ENCODE data around the gene AMIGO1.

DNA sequence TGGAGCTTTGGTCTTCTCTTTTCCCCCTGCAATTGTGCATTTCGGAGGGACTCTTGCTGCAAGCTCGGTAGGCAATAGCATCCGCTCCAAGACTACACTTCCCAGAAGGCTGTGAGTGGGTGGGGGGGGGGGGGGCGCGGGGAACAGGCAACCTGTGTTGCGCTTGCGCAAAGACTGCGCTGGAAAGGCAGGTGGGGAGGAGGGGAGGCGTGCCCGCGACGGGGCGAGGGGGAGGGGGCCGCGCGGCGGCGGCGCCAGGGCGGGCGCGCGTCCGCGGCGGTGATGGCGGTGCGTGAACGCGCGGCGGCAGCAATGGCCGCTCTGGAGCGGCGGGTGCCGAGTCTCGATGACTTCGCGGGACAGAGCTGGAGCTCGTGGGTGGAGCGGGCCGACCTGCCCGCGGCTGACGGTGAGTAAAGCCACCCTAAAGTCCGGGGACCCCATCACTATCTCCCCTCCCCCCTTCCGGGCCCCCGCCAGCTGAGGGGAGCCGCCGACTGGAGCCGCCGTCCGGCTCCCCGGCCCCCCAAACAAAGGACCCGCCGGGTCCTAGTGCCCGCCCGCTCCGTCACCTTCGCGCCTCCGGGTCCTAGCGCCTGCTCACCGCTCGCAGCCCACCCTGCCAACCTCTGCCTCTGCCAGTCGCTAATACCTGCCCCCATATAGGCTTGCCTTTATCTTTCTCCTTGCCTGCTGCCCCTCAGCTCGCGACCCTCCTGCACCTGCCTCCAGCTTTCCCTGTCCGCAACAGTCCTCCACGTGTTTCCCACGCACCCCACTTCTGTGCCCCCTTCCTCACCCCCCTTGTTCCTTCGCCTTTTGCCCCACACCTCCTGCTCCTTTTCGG, 25.6 kb downstream of the AMIGO1 start, which contains the start of gene ATXN7L2:
- TF ChIP-seq, protein P1, sequence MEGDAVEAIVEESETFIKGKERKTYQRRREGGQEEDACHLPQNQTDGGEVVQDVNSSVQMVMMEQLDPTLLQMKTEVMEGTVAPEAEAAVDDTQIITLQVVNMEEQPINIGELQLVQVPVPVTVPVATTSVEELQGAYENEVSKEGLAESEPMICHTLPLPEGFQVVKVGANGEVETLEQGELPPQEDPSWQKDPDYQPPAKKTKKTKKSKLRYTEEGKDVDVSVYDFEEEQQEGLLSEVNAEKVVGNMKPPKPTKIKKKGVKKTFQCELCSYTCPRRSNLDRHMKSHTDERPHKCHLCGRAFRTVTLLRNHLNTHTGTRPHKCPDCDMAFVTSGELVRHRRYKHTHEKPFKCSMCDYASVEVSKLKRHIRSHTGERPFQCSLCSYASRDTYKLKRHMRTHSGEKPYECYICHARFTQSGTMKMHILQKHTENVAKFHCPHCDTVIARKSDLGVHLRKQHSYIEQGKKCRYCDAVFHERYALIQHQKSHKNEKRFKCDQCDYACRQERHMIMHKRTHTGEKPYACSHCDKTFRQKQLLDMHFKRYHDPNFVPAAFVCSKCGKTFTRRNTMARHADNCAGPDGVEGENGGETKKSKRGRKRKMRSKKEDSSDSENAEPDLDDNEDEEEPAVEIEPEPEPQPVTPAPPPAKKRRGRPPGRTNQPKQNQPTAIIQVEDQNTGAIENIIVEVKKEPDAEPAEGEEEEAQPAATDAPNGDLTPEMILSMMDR (IDR thresholded peaks at IDR 0.05): no peak
- TF ChIP-seq POLR2A (IDR thresholded peaks at IDR 0.05): peak in 1 of 4 donors; percentile 61

All from esophagus squamous epithelium (tissue), 4 donors.